ENCODE results near the gene FXYD7.
"Not testable (repeated sequence)": the region's sequence is repeated elsewhere in the genome, so short reads cannot be mapped to it uniquely, and the experiment has no call there.

FXYD7 gene

GRCh38 chr19:35143231-35143715 lies at the start of gene FXYD7:
FXYD7 (plus strand) TSS chr19:35143255; CDS start chr19:35143334, 79 bp downstream.
- H3K36me3 Mint-ChIP-seq: no peaks in the 10 kb centered on the region
- H3K4me3 Mint-ChIP-seq: peak within 1 kb of the TSS; percentile 81
- peaks cover 30% of the 10 kb centered on the region for H3K4me1 Mint-ChIP-seq (ENCODE audit: low read depth)
- no peak within 1 kb of the TSS for H3K27ac Mint-ChIP-seq
- H3K27me3 Mint-ChIP-seq: no peaks in the 10 kb centered on the region
- no peaks in the 10 kb centered on the region for H3K9me3 Mint-ChIP-seq (ENCODE audit: low read depth)

GRCh38 chr19:35093430-35093829 lies 49.6 kb upstream of the FXYD7 start:
- no peak overlapping the region for H3K27ac Mint-ChIP-seq
- H3K4me1 Mint-ChIP-seq (ENCODE audit: low read depth): peaks cover 4% of the 10 kb centered on the region
- H3K36me3 Mint-ChIP-seq: no peaks in the 10 kb centered on the region
- no peaks in the 10 kb centered on the region for H3K27me3 Mint-ChIP-seq
- H3K9me3 Mint-ChIP-seq (ENCODE audit: low read depth): no peaks in the 10 kb centered on the region
- H3K4me3 Mint-ChIP-seq: no peak overlapping the region

GRCh38 chr19:35093941-35094647 lies 49.0 kb upstream of the FXYD7 start:
- Mint-ChIP-seq H3K27me3 (no peaks in the 10 kb centered on the region), H3K36me3 (no peaks in the 10 kb centered on the region), H3K4me1 (ENCODE audit: low read depth) (peaks cover 4% of the 10 kb centered on the region), H3K9me3 (ENCODE audit: low read depth) (no peaks in the 10 kb centered on the region), H3K4me3 (no peak overlapping the region), H3K27ac (no peak overlapping the region)

GRCh38 chr19:35094656-35095055 lies 48.4 kb upstream of the FXYD7 start:
- Mint-ChIP-seq H3K9me3 (ENCODE audit: low read depth) (no peaks in the 10 kb centered on the region), H3K27me3 (no peaks in the 10 kb centered on the region), H3K27ac (no peak overlapping the region), H3K36me3 (no peaks in the 10 kb centered on the region), H3K4me3 (no peak overlapping the region), H3K4me1 (ENCODE audit: low read depth) (peaks cover 4% of the 10 kb centered on the region)

GRCh38 chr19:35095667-35096368 lies 47.2 kb upstream of the FXYD7 start:
- Mint-ChIP-seq H3K4me3 (no peak overlapping the region), H3K9me3 (ENCODE audit: low read depth) (no peaks in the 10 kb centered on the region), H3K36me3 (no peaks in the 10 kb centered on the region), H3K27me3 (no peaks in the 10 kb centered on the region), H3K4me1 (ENCODE audit: low read depth) (no peaks in the 10 kb centered on the region), H3K27ac (no peak overlapping the region)

- Mint-ChIP-seq H3K27me3 (no peaks in the 10 kb centered on the region), H3K9me3 (ENCODE audit: low read depth) (no peaks in the 10 kb centered on the region), H3K27ac (no peak overlapping the region), H3K4me1 (ENCODE audit: low read depth) (no peaks in the 10 kb centered on the region), H3K4me3 (no peak overlapping the region), H3K36me3 (no peaks in the 10 kb centered on the region)
Measured at GRCh38 chr19:35098413-35099049, 44.5 kb upstream of the FXYD7 start.

GRCh38 chr19:35099155-35099896 lies 43.7 kb upstream of the FXYD7 start:
- Mint-ChIP-seq H3K36me3 (no peaks in the 10 kb centered on the region), H3K27me3 (no peaks in the 10 kb centered on the region), H3K9me3 (ENCODE audit: low read depth) (no peaks in the 10 kb centered on the region), H3K4me1 (ENCODE audit: low read depth) (no peaks in the 10 kb centered on the region), H3K4me3 (no peak overlapping the region), H3K27ac (no peak overlapping the region)

- no peaks in the 10 kb centered on the region for H3K27me3 Mint-ChIP-seq
- no peak overlapping the region for H3K27ac Mint-ChIP-seq
- no peaks in the 10 kb centered on the region for H3K36me3 Mint-ChIP-seq
- H3K4me1 Mint-ChIP-seq (ENCODE audit: low read depth): no peaks in the 10 kb centered on the region
- H3K9me3 Mint-ChIP-seq (ENCODE audit: low read depth): no peaks in the 10 kb centered on the region
- no peak overlapping the region for H3K4me3 Mint-ChIP-seq
Measured at GRCh38 chr19:35099897-35100275, 43.2 kb upstream of the FXYD7 start.

GRCh38 chr19:35100588-35101533 lies 42.2 kb upstream of the FXYD7 start:
- H3K9me3 Mint-ChIP-seq (ENCODE audit: low read depth): no peaks in the 10 kb centered on the region
- no peaks in the 10 kb centered on the region for H3K27me3 Mint-ChIP-seq
- H3K4me1 Mint-ChIP-seq (ENCODE audit: low read depth): no peaks in the 10 kb centered on the region
- no peak overlapping the region for H3K27ac Mint-ChIP-seq
- no peaks in the 10 kb centered on the region for H3K36me3 Mint-ChIP-seq
- H3K4me3 Mint-ChIP-seq: no peak overlapping the region

GRCh38 chr19:35101949-35102348 lies 41.1 kb upstream of the FXYD7 start:
- not testable (repeated sequence) for H3K9me3 Mint-ChIP-seq (ENCODE audit: low read depth); H3K27ac Mint-ChIP-seq; H3K4me1 Mint-ChIP-seq (ENCODE audit: low read depth); H3K36me3 Mint-ChIP-seq; H3K4me3 Mint-ChIP-seq; H3K27me3 Mint-ChIP-seq

- H3K4me3 Mint-ChIP-seq; H3K27me3 Mint-ChIP-seq; H3K36me3 Mint-ChIP-seq; H3K9me3 Mint-ChIP-seq (ENCODE audit: low read depth); H3K4me1 Mint-ChIP-seq (ENCODE audit: low read depth); H3K27ac Mint-ChIP-seq: not testable (repeated sequence)
Measured at GRCh38 chr19:35103614-35104013, 39.4 kb upstream of the FXYD7 start.

- H3K27me3 Mint-ChIP-seq: no peaks in the 10 kb centered on the region
- no peaks in the 10 kb centered on the region for H3K4me1 Mint-ChIP-seq (ENCODE audit: low read depth)
- H3K9me3 Mint-ChIP-seq (ENCODE audit: low read depth): no peaks in the 10 kb centered on the region
- H3K36me3 Mint-ChIP-seq: no peaks in the 10 kb centered on the region
- H3K27ac Mint-ChIP-seq: no peak overlapping the region
- no peak overlapping the region for H3K4me3 Mint-ChIP-seq
Measured at GRCh38 chr19:35104361-35104760, 38.7 kb upstream of the FXYD7 start.

- Mint-ChIP-seq H3K4me1 (ENCODE audit: low read depth) (no peaks in the 10 kb centered on the region), H3K36me3 (no peaks in the 10 kb centered on the region), H3K9me3 (ENCODE audit: low read depth) (no peaks in the 10 kb centered on the region), H3K27me3 (no peaks in the 10 kb centered on the region), H3K27ac (no peak overlapping the region), H3K4me3 (no peak overlapping the region)
Measured at GRCh38 chr19:35105047-35105410, 38.0 kb upstream of the FXYD7 start.
